GM10266 (cell line): ENCODE results near the gene PSMB3.
"Not testable (repeated sequence)": the region's sequence is repeated elsewhere in the genome, so short reads cannot be mapped to it uniquely, and the experiment has no call there.

Source experiments
- DNase-seq: peaks from one replicate; pipeline ENCODE4 v3.0.0; 2012; ENCODE audit errors: extremely low spot score
- TF ChIP-seq, protein P1 (sequence below): IDR thresholded peaks from 2 replicates; pipeline ENCODE4 v1.5.1; 2012; ENCODE audit warnings: mild to moderate bottlenecking, low read depth; ENCODE audit not compliant: control insufficient read depth, insufficient read depth; ENCODE audit errors: missing control alignments

The PSMB3 gene

DNA sequence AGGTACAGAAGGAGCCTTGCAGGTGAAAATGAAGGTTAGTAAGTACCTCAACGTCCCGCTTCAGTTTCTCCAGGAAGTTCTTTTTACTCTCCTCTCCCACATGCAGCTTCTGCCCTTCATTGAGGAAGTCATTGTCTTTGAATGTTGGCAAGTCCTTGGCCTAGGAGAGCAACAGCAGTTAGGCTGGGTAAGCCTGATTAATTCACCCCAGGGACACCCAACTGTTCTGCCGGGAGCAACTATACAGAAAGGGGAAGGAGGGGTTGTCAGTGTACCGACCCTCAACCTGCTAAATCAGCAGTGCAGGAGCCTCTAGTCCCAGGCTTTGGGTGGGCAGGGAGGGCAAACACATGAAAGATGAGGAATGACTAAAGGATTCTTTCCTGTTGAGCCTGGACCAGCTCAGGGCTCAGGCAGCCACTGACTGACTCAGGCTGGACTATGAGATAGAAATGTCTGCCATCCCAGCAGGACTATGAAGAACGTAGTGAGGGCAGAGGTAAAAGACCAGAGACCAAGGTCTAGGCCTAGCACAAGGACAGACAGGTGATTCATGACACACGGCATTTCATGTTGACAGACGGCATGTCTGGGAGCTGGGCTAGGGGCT, 25.2 kb downstream of the PSMB3 start:
- TF ChIP-seq, protein P1, sequence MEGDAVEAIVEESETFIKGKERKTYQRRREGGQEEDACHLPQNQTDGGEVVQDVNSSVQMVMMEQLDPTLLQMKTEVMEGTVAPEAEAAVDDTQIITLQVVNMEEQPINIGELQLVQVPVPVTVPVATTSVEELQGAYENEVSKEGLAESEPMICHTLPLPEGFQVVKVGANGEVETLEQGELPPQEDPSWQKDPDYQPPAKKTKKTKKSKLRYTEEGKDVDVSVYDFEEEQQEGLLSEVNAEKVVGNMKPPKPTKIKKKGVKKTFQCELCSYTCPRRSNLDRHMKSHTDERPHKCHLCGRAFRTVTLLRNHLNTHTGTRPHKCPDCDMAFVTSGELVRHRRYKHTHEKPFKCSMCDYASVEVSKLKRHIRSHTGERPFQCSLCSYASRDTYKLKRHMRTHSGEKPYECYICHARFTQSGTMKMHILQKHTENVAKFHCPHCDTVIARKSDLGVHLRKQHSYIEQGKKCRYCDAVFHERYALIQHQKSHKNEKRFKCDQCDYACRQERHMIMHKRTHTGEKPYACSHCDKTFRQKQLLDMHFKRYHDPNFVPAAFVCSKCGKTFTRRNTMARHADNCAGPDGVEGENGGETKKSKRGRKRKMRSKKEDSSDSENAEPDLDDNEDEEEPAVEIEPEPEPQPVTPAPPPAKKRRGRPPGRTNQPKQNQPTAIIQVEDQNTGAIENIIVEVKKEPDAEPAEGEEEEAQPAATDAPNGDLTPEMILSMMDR: no peak
- no peak for DNase-seq

DNA sequence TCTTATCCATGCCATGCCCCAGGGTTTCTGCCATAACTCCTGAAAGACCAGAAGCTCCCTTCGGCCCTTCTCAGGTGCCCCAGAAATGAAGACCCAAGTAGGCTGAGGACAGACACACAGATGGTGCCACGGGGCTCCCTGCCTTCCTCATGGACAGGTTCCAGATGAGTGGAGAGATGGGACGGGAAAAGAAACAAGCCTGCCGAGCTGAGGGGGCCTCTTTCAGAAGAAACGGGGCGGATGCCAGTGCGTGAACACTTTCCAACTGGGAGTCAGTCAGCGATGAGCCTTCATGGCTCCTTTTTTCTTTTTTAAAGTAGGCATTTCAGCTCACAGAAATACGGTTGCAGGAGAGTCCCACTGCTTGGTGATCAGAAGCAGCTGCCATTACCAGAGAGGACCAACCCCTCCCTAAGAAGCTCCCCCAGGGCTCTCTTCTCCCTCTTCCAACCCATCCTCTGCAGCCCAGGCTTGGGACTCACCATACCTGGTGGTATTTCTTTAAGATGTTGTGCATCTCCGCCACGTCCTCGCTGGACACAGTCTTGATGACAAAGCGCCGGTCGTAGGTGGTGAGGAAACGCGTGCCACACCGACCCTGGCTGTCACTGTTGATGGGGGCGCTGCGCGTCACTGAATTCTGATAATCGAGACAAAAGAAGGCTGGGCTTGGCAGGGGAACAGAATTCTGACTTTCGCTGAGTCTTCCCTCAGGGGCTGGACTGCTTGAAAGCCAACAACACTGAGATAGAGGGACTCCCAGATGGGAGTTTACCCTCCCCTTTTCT, 27.6 kb downstream of the PSMB3 start:
- TF ChIP-seq, protein P1: no peak
- no peak for DNase-seq

DNA sequence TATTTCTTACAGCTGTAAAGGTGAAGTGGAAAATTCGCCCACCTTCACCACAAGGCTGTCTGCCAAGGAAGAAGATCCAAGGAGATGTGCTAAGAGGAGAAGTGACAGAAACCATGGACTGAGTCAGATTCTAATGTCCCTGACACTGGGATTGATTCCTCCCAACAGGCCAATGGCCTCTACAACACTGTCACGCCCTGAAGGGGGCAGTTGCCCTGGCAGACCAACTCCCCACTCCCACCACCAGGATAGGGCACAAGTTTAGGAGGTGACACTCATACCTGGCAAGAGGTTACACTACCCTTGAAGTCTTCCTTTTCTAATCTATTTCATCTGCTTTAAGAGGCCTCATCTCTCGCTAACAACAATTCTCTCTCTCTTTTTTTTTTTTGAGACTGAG, 30.7 kb downstream of the PSMB3 start:
- DNase-seq: no peak
- TF ChIP-seq, protein P1: no peak

DNA sequence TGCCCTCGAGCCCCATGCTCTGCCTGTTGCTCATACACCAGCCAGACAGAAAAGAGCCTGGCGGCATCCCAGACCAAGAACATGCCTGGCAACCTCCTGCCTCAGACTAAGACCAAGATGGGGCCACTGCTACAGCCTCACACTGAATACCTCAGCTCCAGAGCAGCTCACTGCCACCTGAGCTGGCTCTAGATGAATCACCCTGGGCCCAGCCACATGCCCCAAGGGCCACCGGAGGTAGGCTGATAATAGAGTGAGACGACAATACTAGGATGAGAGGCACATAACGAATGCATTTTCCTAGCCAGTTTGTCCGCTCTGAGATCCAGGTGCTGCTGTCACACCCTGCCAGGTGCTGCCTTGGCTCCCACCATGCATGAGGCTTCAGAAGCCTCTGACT, 33.8 kb downstream of the PSMB3 start:
- DNase-seq: no peak
- TF ChIP-seq, protein P1: no peak

DNA sequence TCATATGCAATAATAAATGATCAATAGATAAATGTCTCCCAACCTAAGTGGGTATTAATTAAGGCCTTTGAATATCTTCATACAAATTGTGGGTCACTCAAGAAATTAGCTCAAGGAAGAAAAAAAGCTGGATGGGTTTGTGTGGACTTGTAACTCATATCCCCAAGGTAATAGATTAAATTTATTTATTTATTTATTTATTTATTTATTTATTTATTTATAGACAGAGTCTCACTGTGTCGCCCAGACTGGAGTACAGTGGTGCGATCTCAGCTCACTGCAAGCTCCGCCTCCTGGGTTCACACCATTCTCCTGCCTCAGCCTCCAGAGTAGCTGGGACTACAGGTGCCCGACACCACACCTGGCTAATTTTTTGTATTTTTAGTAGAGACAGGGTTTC, 35.5 kb downstream of the PSMB3 start:
- DNase-seq: not testable (repeated sequence)

DNA sequence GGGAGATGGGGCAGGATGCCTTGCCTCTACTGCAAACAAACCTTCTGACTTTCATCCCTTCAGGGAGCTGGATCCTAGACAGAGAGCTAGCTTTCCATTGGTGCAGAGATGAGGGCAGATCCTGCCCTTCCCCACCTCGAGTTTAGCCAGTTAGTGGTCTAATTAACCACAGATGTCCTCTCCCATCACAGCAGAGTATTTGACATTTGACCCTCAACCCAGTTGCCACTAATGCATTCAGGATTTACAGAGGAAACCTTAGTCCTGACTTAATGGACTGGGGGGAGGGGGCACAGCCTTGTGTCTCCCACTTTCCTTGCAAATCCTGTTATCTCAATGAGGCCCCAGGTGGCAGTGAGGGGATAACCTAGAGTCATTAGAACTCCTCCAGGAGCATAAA, 36.6 kb downstream of the PSMB3 start:
- TF ChIP-seq, protein P1: no peak
- no peak for DNase-seq

DNA sequence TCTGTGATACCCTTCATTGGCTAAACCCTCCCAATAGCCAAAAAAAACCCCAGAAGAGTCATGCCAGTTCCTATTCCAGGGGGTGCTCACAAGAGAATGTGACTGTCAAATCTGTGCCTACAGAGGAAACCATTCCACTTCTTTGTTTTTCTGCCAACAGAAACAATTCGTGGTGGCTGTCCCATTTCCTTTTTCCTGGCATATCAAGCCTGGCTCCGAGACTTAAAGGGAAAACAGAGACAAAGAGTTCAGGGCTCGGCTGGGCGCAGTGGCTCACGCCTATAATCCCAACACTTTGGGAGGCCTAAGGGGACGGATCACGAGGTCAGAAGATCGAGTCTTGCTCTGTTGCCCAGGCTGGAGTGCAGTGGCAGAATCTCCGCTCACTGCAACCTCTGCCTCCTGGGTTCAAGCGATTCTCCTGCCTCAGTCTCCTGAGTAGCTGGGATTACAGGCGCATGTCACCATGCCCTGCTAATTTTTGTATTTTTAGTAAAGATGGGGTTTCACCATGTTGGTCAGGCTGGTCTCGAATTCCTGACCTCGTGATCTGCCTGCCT, 37.7 kb downstream of the PSMB3 start:
- not testable (repeated sequence) for DNase-seq

DNA sequence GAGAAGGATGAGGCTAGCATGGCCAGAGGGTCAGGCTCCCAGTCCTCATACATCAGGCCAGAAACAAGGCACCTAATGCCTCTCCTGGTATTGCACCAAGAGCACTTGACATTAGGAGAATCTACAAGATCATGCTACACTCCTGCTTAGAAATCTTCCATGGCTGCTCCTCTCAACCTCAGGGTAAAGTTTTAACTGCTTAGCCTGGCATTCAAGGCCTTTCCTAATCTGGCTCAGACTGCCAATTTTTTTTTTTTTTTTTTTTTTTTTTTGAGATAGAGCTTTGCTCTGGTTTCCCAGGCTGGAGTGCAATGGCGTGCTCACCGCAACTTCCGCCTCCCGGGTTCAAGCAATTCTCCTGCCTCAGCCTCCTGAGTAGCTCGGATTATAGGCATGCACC, 38.6 kb downstream of the PSMB3 start:
- no peak for DNase-seq
- TF ChIP-seq, protein P1: no peak
